ENCODE data around the gene MKX. TPM values are rescaled to one million over a fixed set of nuclear protein-coding genes. Genes with fewer than 3 reads are reported as not detected.

MKX gene, protein sequence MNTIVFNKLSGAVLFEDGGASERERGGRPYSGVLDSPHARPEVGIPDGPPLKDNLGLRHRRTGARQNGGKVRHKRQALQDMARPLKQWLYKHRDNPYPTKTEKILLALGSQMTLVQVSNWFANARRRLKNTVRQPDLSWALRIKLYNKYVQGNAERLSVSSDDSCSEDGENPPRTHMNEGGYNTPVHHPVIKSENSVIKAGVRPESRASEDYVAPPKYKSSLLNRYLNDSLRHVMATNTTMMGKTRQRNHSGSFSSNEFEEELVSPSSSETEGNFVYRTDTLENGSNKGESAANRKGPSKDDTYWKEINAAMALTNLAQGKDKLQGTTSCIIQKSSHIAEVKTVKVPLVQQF
- total RNA-seq: not detected in 2 replicates
- not detected for total RNA-seq (2013)
- polyA plus RNA-seq: not detected in 2 replicates
- polyA minus RNA-seq: not detected in 2 replicates

DNA sequence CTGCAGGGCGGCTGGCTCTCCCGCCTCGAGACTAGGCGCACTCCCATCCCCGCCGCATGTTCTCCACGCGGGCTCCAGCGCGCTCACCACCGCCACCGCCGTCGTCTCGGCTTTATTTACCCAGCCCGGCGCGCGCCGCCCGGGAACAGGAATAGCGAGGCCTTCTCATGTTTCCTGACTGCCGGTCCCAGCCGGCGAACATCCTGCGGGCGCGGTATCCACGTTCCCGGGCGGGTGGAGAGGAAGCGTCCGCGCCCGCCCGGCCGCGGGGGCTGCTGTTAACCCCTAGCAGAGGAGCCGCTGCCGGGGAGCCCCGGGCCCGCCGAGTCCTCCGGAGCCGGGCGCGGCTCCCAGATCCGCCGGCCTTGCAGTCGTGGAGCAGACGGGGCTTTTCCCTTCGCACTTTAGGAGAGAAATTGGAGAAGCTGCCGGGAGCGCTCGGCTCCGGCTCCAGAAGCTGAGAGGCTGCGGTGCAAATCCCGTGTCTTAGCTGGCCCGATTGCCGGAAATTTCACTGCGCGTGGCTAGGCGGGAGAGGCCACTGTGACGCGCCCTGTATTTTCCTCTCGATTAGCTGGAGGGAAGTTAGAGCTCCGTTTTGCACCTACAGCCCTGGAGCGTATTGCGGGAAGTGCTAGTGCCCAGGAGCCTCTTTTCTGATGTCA lies at the start of gene MKX:
Gene MKX, minus strand, starts transcription at position 88 of the 665 bp plus-strand sequence. CDS start 2,404 bp downstream, outside the sequence.
- H3K79me2 ChIP-seq (ENCODE audit: control insufficient read depth, insufficient read depth, low read length): no peaks in the 10 kb centered on the region
- H3K4me1 ChIP-seq (ENCODE audit: control insufficient read depth in 2 of 2, insufficient read depth in 2 of 2, low read length in 2 of 2): peaks cover 39 to 58% of the 10 kb centered on the region in 2 donors
- ATAC-seq (ENCODE audit: low read depth) (no peak), DNase-seq (peak; percentile 13)
- H3K27ac Mint-ChIP-seq: no peak within 1 kb of the TSS
- H3K27me3 Mint-ChIP-seq: peaks cover 56% of the 10 kb centered on the region
- peak within 1 kb of the TSS in 2 of 5 experiments; percentile 9 to 64 for H3K4me3 ChIP-seq (ENCODE audit: control extremely low read depth in 1 of 5, extremely low read depth in 1 of 5, insufficient read depth in 1 of 5, low read depth in 2 of 5, low read length in 4 of 5)
- intact Hi-C loops (cut with micrococcal nuclease): no loop called here
- H3K9me3 ChIP-seq (ENCODE audit: control extremely low read depth in 1 of 3, control insufficient read depth in 2 of 3, insufficient read depth in 1 of 3, low read length in 2 of 3): peaks cover 0 to 36% (median 2%) of the 10 kb centered on the region in 3 donors
- H3K9me3 Mint-ChIP-seq (ENCODE audit: insufficient read depth): no peaks in the 10 kb centered on the region
- 3% methylated on average over 69 of the region's 69 CpGs for WGBS (ENCODE audit: insufficient coverage)
- POLR2A ChIA-PET: no interaction called here
- H3K4me2 ChIP-seq (replicated peaks; ENCODE audit: low read depth, low read length, poor library complexity, severe bottlenecking): peak within 1 kb of the TSS; percentile 89
- peak within 1 kb of the TSS; percentile 74 for H2AFZ ChIP-seq (ENCODE audit: insufficient read depth, low read depth, low read length, poor library complexity, severe bottlenecking)
- CTCF ChIA-PET: no interaction called here
- no peaks in the 10 kb centered on the region for H4K20me1 ChIP-seq (ENCODE audit: control insufficient read depth, insufficient read depth, low read length, poor library complexity, severe bottlenecking)
- H3K4me3 Mint-ChIP-seq: peak within 1 kb of the TSS; percentile 77
- H3K27ac ChIP-seq (ENCODE audit: low read length in 2 of 2): no peak within 1 kb of the TSS
- H3K27me3 ChIP-seq (replicated peaks in 1 of 4; ENCODE audit: control extremely low read depth in 1 of 4, control insufficient read depth in 3 of 4, insufficient read depth in 4 of 4, low read length in 3 of 4): peaks cover 0 to 64% (median 44%) of the 10 kb centered on the region in 4 experiments
- H3K4me1 Mint-ChIP-seq: peaks cover 25% of the 10 kb centered on the region
- peak; percentile 52 for TF ChIP-seq EZH2 (IDR thresholded peaks at IDR 0.05; ENCODE audit: borderline replicate concordance, insufficient read depth, low read depth, low read length, poor library complexity, severe bottlenecking)
- TF ChIP-seq CTCF (IDR thresholded peaks at IDR 0.05): no peak
- H3K9ac ChIP-seq (ENCODE audit: low read length): peak within 1 kb of the TSS; percentile 35
- H3K36me3 ChIP-seq (replicated peaks in 1 of 2; ENCODE audit: control extremely low read depth in 1 of 2, control insufficient read depth in 1 of 2, extremely low read depth in 1 of 2, insufficient read depth in 2 of 2, low read length in 1 of 2): no peaks in the 10 kb centered on the region

GRCh38 chr10:27794157-27794556 lies 48.5 kb upstream of the MKX start:
- no peaks in the 10 kb centered on the region for H3K36me3 ChIP-seq (replicated peaks in 1 of 2; ENCODE audit: control extremely low read depth in 1 of 2, control insufficient read depth in 1 of 2, extremely low read depth in 1 of 2, insufficient read depth in 2 of 2, low read length in 1 of 2)
- ChIA-PET POLR2A (no interaction called here), CTCF (no interaction called here)
- no CpG with 5 or more reads among the region's 1 CpG for WGBS (ENCODE audit: insufficient coverage)
- H2AFZ ChIP-seq (ENCODE audit: insufficient read depth, low read depth, low read length, poor library complexity, severe bottlenecking): no peak overlapping the region
- H3K9me3 ChIP-seq (ENCODE audit: control extremely low read depth in 1 of 3, control insufficient read depth in 2 of 3, insufficient read depth in 1 of 3, low read length in 2 of 3): no peaks in the 10 kb centered on the region
- H3K4me2 ChIP-seq (replicated peaks; ENCODE audit: low read depth, low read length, poor library complexity, severe bottlenecking): no peak overlapping the region
- H3K4me3 Mint-ChIP-seq: no peak overlapping the region
- intact Hi-C loops (cut with micrococcal nuclease): no loop called here
- H3K4me3 ChIP-seq (ENCODE audit: control extremely low read depth in 1 of 5, extremely low read depth in 1 of 5, insufficient read depth in 1 of 5, low read depth in 2 of 5, low read length in 4 of 5): no peak overlapping the region
- no peak for TF ChIP-seq CTCF (IDR thresholded peaks at IDR 0.05)
- TF ChIP-seq EZH2 (IDR thresholded peaks at IDR 0.05; ENCODE audit: borderline replicate concordance, insufficient read depth, low read depth, low read length, poor library complexity, severe bottlenecking): no peak
- H3K4me1 ChIP-seq (ENCODE audit: control insufficient read depth in 2 of 2, insufficient read depth in 2 of 2, low read length in 2 of 2): no peaks in the 10 kb centered on the region
- no peak for ATAC-seq (ENCODE audit: low read depth)
- H3K4me1 Mint-ChIP-seq: no peaks in the 10 kb centered on the region
- no peaks in the 10 kb centered on the region for H3K9me3 Mint-ChIP-seq (ENCODE audit: insufficient read depth)
- H3K27ac ChIP-seq (ENCODE audit: low read length in 2 of 2): no peak overlapping the region
- H3K27ac Mint-ChIP-seq: no peak overlapping the region
- no peaks in the 10 kb centered on the region for H3K27me3 ChIP-seq (replicated peaks in 1 of 4; ENCODE audit: control extremely low read depth in 1 of 4, control insufficient read depth in 3 of 4, insufficient read depth in 4 of 4, low read length in 3 of 4)
- H3K27me3 Mint-ChIP-seq: peaks cover 10% of the 10 kb centered on the region
- no peak for DNase-seq
- H4K20me1 ChIP-seq (ENCODE audit: control insufficient read depth, insufficient read depth, low read length, poor library complexity, severe bottlenecking): no peaks in the 10 kb centered on the region
- H3K79me2 ChIP-seq (ENCODE audit: control insufficient read depth, insufficient read depth, low read length): no peaks in the 10 kb centered on the region
- H3K9ac ChIP-seq (ENCODE audit: low read length): no peak overlapping the region

Measured in B cell (primary cell).